ENCODE results near the gene MRPL3.

MRPL3 gene

DNA sequence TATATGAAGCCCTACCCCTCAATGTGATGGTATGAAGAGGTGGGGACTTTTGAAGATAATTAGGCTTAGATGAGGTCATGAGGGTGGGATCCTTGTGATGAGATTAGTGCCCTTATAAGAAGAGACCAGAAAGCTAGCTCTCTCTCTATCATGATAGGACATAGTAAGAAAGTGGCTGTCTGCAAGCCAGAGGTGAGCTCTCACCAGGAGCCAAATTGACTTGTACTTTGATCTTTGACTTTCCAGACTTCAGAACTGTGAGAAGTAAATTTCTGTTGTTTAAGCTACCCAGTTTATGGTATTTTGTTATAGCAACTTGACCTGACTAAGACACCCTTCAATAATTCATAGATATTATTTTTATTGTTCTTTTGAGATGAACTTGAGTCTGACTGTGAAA, 29.9 kb upstream of the MRPL3 start:
- H3K27ac ChIP-seq: no peak overlapping the region
- TF ChIP-seq, protein P1, sequence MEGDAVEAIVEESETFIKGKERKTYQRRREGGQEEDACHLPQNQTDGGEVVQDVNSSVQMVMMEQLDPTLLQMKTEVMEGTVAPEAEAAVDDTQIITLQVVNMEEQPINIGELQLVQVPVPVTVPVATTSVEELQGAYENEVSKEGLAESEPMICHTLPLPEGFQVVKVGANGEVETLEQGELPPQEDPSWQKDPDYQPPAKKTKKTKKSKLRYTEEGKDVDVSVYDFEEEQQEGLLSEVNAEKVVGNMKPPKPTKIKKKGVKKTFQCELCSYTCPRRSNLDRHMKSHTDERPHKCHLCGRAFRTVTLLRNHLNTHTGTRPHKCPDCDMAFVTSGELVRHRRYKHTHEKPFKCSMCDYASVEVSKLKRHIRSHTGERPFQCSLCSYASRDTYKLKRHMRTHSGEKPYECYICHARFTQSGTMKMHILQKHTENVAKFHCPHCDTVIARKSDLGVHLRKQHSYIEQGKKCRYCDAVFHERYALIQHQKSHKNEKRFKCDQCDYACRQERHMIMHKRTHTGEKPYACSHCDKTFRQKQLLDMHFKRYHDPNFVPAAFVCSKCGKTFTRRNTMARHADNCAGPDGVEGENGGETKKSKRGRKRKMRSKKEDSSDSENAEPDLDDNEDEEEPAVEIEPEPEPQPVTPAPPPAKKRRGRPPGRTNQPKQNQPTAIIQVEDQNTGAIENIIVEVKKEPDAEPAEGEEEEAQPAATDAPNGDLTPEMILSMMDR (conservative IDR thresholded peaks at IDR 0.05): no peak

DNA sequence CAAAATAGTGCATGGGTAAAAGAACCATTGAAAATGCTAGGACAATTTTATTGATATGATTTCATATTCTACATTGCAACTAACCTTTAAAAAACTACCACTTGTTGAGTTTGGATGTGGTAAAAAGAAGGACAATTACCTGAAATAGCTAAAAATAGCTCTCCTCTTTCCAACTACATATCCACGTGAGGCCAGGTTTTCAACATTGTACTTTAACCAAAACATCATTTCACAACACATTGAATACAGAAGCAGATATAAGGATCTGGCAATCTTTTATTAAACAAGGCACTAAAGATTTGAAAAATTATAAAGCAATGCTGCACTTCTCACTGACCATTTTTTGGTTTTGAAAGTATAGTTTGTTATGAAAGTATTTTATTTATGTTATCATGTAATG, 28.1 kb upstream of the MRPL3 start:
- H3K27ac ChIP-seq: no peak overlapping the region
- TF ChIP-seq, protein P1 (conservative IDR thresholded peaks at IDR 0.05): no peak

DNA sequence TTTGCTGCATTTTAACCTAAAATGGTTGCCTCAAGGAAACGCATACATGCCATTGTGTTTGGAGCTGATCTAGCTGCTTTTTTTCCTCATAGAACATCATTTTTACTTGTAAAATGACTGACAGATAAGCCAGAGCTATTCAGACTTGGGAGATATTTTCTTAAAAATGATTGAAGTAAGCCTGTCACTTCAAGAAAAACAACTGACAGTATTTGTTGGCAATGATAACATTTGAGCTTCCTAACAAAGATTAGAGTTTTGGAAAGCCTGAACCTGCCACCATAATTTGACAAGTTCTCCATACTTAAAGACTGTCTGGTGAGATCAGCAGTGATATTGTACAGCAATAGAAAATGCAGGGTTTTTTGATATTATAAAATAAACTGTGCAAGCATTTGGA, 27.6 kb upstream of the MRPL3 start:
- no peak overlapping the region for H3K27ac ChIP-seq
- TF ChIP-seq, protein P1 (conservative IDR thresholded peaks at IDR 0.05): no peak

DNA sequence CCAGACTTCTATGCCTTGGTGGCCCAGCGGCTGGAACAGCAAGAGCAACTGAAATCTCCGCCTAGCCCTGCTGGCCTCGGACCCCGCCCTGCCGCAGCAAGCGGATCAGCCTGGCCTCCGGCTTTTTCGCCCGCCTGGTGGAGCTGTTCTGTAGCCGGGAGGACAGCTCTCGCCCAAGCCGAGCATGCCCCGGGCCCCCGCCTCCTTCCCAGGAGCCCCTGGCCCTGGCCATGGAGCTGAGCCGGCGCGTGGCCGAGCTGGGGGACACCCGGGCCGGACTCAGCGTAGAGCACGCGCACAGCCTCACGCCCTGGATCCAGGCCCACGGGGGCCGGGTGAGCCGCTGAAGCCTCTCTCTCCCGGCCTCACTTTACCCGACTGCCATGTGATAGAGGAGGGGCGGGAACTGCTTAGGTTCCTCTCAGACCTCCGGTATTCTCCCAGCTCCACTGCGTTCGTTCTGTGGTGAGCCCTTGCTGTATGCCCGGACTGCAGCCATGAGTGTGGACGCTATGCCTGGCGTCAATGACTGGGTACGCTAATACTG, 24.1 kb upstream of the MRPL3 start:
- peak overlapping the region; percentile 53; the same call in 1 of the 2 replicates for H3K27ac ChIP-seq
- TF ChIP-seq, protein P1 (conservative IDR thresholded peaks at IDR 0.05): peak; percentile 80

DNA sequence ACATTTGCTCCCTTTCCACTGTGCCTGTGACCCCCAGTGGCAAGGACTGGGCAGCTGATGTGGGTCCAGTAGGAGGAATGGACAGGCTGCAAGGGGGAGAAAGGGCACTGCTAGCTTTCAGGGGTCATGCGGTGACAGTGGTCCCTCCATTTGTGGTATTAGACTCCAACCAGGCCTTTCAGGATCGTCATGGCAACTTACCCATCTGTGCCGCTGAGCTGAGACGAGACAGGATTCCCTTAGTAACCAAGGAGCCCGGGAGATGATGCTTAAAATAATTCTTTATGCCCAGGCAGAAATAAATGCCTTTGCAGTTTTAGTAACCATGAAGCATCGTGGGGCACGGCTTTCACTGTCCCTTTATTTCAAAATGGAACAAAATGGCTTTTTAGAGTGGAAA, 15.9 kb upstream of the MRPL3 start:
- TF ChIP-seq, protein P1 (conservative IDR thresholded peaks at IDR 0.05): no peak
- H3K27ac ChIP-seq: no peak overlapping the region

DNA sequence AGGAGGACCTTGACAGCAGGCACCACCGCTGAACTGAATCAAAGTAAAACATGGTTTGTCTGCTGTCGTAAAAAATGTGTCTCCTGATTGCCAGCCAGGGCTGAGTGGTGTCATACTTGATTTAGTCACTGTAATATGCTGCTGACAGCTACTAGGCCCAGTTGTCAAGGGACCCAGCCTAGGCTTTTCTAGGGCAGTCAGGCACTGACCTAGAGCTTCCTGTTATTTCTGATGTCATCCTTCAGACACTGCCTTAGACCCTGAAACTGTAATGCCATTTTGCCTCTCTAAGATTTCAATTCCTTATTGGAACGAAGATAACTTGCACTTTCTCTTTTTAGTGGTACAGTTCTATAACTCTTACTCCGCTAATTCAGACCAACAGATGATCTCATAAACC, 2.6 kb upstream of the MRPL3 start:
- TF ChIP-seq, protein P1 (conservative IDR thresholded peaks at IDR 0.05): no peak
- H3K27ac ChIP-seq: no peak overlapping the region

DNA sequence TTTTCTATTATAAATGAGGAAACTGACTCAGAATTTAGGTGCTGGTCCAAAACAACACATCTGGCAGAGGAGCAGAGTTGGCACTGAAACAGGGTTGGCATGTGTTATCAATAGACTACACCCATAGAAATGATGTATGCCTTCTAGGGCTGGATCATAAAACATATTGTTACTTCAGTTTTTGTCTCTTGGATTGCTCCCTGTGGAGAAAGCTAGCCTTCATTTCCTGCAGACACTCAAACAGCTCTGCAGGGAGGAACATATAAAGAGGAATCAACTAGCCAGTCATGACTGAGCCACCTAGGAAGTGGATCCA, 507 bp upstream of the MRPL3 start:
- H3K27ac ChIP-seq: peak overlapping the region; percentile 90
- TF ChIP-seq, protein P1 (conservative IDR thresholded peaks at IDR 0.05): no peak

Measured in VCaP (cell line).